ENCODE data around the gene PTPRN2. TPM values are rescaled to one million over a fixed set of nuclear protein-coding genes. Genes with fewer than 3 reads are reported as not detected.

The PTPRN2 gene
- total RNA-seq, 2 experiments from 2014 or later, result 0.70 TPM; not detected in 1

DNA sequence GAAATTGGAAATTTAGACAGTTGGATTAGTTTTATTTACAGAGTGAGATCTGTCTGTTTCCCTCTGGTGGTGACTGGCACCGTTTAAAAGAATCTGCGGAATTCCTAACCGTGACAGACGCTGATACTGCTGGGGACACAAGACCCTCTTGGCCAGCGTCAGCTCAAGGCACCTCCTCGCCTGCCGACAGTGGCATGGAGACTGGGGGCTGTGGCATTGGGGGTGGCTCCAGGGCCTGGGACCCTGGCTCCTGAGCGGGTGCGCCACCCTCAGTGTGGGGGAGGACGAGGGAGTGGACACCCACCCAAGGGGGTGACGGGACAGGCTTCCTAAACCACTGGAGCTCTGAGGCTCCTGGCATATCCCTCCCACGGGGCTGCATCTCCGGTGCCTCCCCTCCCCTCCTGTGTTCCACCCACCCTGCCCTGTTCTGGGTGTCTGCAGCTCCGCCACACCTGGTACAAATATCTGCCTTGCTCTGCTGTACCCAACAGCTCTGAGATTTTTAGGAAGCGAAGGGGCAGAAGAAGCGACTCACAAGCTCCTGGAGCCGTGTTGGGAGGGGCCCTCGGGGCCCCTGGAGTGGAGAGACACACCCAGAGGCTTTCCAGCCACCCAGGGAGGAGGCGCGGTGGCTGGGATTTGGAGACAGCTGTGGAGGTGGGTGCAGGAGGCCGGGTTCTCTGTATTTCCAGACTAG is 1072.1 kb downstream of the PTPRN2 start:
- no peak overlapping the region for H3K4me2 ChIP-seq (ENCODE audit: low read length)
- no peak overlapping the region for H3K4me3 ChIP-seq (ENCODE audit: low read depth, low read length, poor library complexity, severe bottlenecking)
- BruUV-seq (replicated peaks), result no TSS peak
- no peak overlapping the region for H3K27ac ChIP-seq (ENCODE audit: low read depth, low read length, poor library complexity, severe bottlenecking)
- H3K9me2 ChIP-seq (ENCODE audit: insufficient read depth, low read length), result no peaks in the 10 kb centered on the region
- no peak for TF ChIP-seq EZH2phosphoT487 (IDR thresholded peaks at IDR 0.05; ENCODE audit: borderline replicate concordance, low read depth, low read length)
- TF ChIP-seq, protein P1, sequence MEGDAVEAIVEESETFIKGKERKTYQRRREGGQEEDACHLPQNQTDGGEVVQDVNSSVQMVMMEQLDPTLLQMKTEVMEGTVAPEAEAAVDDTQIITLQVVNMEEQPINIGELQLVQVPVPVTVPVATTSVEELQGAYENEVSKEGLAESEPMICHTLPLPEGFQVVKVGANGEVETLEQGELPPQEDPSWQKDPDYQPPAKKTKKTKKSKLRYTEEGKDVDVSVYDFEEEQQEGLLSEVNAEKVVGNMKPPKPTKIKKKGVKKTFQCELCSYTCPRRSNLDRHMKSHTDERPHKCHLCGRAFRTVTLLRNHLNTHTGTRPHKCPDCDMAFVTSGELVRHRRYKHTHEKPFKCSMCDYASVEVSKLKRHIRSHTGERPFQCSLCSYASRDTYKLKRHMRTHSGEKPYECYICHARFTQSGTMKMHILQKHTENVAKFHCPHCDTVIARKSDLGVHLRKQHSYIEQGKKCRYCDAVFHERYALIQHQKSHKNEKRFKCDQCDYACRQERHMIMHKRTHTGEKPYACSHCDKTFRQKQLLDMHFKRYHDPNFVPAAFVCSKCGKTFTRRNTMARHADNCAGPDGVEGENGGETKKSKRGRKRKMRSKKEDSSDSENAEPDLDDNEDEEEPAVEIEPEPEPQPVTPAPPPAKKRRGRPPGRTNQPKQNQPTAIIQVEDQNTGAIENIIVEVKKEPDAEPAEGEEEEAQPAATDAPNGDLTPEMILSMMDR (conservative IDR thresholded peaks at IDR 0.05; ENCODE audit: low read length), result no peak
- H2AFZ ChIP-seq (ENCODE audit: low read length), result no peak overlapping the region
- H3K4me1 ChIP-seq (ENCODE audit: insufficient read depth, low read length, poor library complexity, severe bottlenecking), result peaks cover 15% of the 10 kb centered on the region
- H3K9me3 ChIP-seq (ENCODE audit: low read length), result no peaks in the 10 kb centered on the region
- H3K36me3 ChIP-seq (ENCODE audit: insufficient read depth, low read length), result no peaks in the 10 kb centered on the region
- H3K79me2 ChIP-seq (ENCODE audit: insufficient read depth, low read depth, low read length), result no peaks in the 10 kb centered on the region
- CTCF ChIA-PET (ENCODE audit: unreplicated experiment), result no interaction called here
- intact Hi-C loops (cut with micrococcal nuclease; ENCODE audit: unreplicated experiment), result no loop called here
- no peak for DNase-seq (ENCODE audit: low spot score)
- POLR2A ChIA-PET, result interaction anchor here (1.1 kb wide), 1 partner anchor 11 kb away, joined by 3 read pairs; no protein-coding TSS in a partner anchor
- H4K20me1 ChIP-seq (ENCODE audit: insufficient read depth, low read length), result no peaks in the 10 kb centered on the region

DNA sequence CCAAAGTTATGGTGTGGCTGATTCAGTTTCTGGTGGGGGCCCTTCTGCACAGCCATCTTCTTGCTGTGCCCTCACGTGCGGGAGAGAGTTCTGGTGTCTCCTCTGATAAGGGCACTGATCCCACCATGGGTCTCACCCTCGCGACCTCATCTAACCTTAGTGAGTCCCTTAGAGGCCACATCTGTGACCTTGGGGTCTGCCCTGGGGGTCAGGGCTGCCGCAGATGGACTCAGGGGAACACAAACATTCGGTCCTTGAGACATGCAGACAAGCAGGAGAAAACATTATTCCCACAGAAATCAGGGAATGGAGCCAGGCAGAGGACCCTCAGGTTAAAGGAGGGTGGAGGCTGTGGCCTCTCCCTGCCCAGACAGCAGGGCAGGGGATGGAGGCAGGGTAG is 1072.9 kb downstream of the PTPRN2 start:
- H3K4me1 ChIP-seq (ENCODE audit: insufficient read depth, low read length, poor library complexity, severe bottlenecking), result peaks cover 7% of the 10 kb centered on the region
- H2AFZ ChIP-seq (ENCODE audit: low read length), result no peak overlapping the region
- no peaks in the 10 kb centered on the region for H3K79me2 ChIP-seq (ENCODE audit: insufficient read depth, low read depth, low read length)
- BruUV-seq (replicated peaks), result no TSS peak
- intact Hi-C loops (cut with micrococcal nuclease; ENCODE audit: unreplicated experiment), result no loop called here
- no peak for TF ChIP-seq EZH2phosphoT487 (IDR thresholded peaks at IDR 0.05; ENCODE audit: borderline replicate concordance, low read depth, low read length)
- TF ChIP-seq, protein P1 (conservative IDR thresholded peaks at IDR 0.05; ENCODE audit: low read length), result no peak
- H4K20me1 ChIP-seq (ENCODE audit: insufficient read depth, low read length), result no peaks in the 10 kb centered on the region
- H3K9me2 ChIP-seq (ENCODE audit: insufficient read depth, low read length), result no peaks in the 10 kb centered on the region
- POLR2A ChIA-PET, result no interaction called here
- no peak for DNase-seq (ENCODE audit: low spot score)
- CTCF ChIA-PET (ENCODE audit: unreplicated experiment), result no interaction called here
- no peak overlapping the region for H3K4me2 ChIP-seq (ENCODE audit: low read length)
- no peak overlapping the region for H3K4me3 ChIP-seq (ENCODE audit: low read depth, low read length, poor library complexity, severe bottlenecking)
- H3K36me3 ChIP-seq (ENCODE audit: insufficient read depth, low read length), result no peaks in the 10 kb centered on the region
- H3K27ac ChIP-seq (ENCODE audit: low read depth, low read length, poor library complexity, severe bottlenecking), result no peak overlapping the region
- no peaks in the 10 kb centered on the region for H3K9me3 ChIP-seq (ENCODE audit: low read length)

DNA sequence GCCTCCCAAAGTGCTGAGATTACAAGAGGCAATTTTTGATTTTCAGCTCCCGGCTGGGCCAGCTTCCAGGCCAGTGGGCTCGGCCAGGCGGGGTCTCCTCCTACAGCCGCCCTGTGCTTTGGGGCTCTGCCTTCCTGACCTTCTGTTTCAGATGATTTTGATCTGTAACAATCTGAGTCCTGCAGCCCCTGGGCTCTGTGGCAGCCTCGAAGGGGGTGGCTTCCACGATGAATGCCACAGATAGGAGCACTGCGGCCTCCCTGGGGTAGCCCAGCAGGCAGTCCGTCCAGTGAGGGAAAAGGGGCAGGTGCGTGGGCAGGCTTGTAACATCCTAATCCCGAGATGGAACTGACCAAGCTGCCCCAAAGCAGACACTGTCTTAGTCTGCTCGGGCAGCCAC is 1073.3 kb downstream of the PTPRN2 start:
- H3K4me3 ChIP-seq (ENCODE audit: low read depth, low read length, poor library complexity, severe bottlenecking), result no peak overlapping the region
- ChIA-PET CTCF (ENCODE audit: unreplicated experiment) (no interaction called here), POLR2A (no interaction called here)
- H3K9me3 ChIP-seq (ENCODE audit: low read length), result no peaks in the 10 kb centered on the region
- DNase-seq (ENCODE audit: low spot score), result no peak
- no peaks in the 10 kb centered on the region for H4K20me1 ChIP-seq (ENCODE audit: insufficient read depth, low read length)
- no peak overlapping the region for H2AFZ ChIP-seq (ENCODE audit: low read length)
- H3K4me2 ChIP-seq (ENCODE audit: low read length), result no peak overlapping the region
- BruUV-seq (replicated peaks), result no TSS peak
- TF ChIP-seq, protein P1 (conservative IDR thresholded peaks at IDR 0.05; ENCODE audit: low read length), result no peak
- no peak for TF ChIP-seq EZH2phosphoT487 (IDR thresholded peaks at IDR 0.05; ENCODE audit: borderline replicate concordance, low read depth, low read length)
- H3K36me3 ChIP-seq (ENCODE audit: insufficient read depth, low read length), result no peaks in the 10 kb centered on the region
- H3K4me1 ChIP-seq (ENCODE audit: insufficient read depth, low read length, poor library complexity, severe bottlenecking), result peaks cover 3% of the 10 kb centered on the region
- no peaks in the 10 kb centered on the region for H3K79me2 ChIP-seq (ENCODE audit: insufficient read depth, low read depth, low read length)
- no peak overlapping the region for H3K27ac ChIP-seq (ENCODE audit: low read depth, low read length, poor library complexity, severe bottlenecking)
- no peaks in the 10 kb centered on the region for H3K9me2 ChIP-seq (ENCODE audit: insufficient read depth, low read length)
- intact Hi-C loops (cut with micrococcal nuclease; ENCODE audit: unreplicated experiment), result no loop called here

Measured in OCI-LY7 (cell line).